HepG2 (cell line): ENCODE results near the gene YJEFN3. TPM values are rescaled to one million over a fixed set of nuclear protein-coding genes. Genes with fewer than 3 reads are reported as not detected.
A peak's percentile ranks its signal among the peaks of the same experiment; 100 is the strongest.

ENCODE experiments used
- ATAC-seq: fragments of 200-7000 bp; cut with Tn5 transposase; 3 replicates; pipeline ENCODE4 v1.9.1; 2020; ENCODE audit warnings: mild to moderate bottlenecking, moderate library complexity
- BruUV-seq: library from RNA; stranded (reverse); fragments of 400-500 nt; replicated peaks from 2 replicates; lab custom pipeline; 2021; lab: Mats Ljungman, UMichigan
- CTCF ChIA-PET: fragments of 300-600 bp; formaldehyde crosslinking; extraction: SDS; loops from one replicate; lab custom pipeline; 2021; ENCODE audit warnings: low total read pairs, inconsistent platforms, low intra/inter-chr PET ratio; lab: Yijun Ruan, JAX
- POLR2A ChIA-PET: fragments of 350-600 bp; sonication (Branson Sonifier 250); formaldehyde crosslinking; loops from one replicate; lab custom pipeline; 2020; ENCODE audit warnings: antibody characterized with exemption, inconsistent platforms; lab: Yijun Ruan, JAX
- DNase-seq: peaks from one replicate; pipeline ENCODE4 v3.0.0-alpha.2; 2015; ENCODE audit warnings: low spot score
- FAIRE-seq: peaks from 3 replicates; lab custom pipeline; 2011; peaks lifted over from hg19 to GRCh38; lab: Jason Lieb, UNC
- H2AFZ ChIP-seq: one replicate; pipeline ENCODE4 v1.6.1; 2011; ENCODE audit warnings: low read length, inconsistent platforms
- H3K27ac ChIP-seq: fragments of 300-600 bp; 3 replicates; pipeline ENCODE4 v1.8.0; 2011; ENCODE audit warnings: mixed run types, mild to moderate bottlenecking, mixed read lengths, low read length, inconsistent platforms; ENCODE audit not compliant: insufficient read depth; ENCODE audit errors: extremely low read length
- H3K27me3 ChIP-seq, 2 experiments: fragments of 200-600 bp in 1 of 2; 2 replicates in 1 of 2; 3 replicates in 1 of 2; pipeline versions ENCODE4 v1.6.0 to v1.8.0; 2011; ENCODE audit warnings: low read length in 2 of 2, mild to moderate bottlenecking in 2 of 2, moderate library complexity in 2 of 2, inconsistent platforms in 1 of 2; ENCODE audit not compliant: insufficient read depth in 2 of 2, control insufficient read depth in 1 of 2
- H3K36me3 ChIP-seq, 2 experiments: fragments of 200-600 bp in 1 of 2; replicated peaks in 1 of 2; 2 replicates in 1 of 2; 3 replicates in 1 of 2; pipeline versions ENCODE4 v1.5.1 to v1.8.0; 2011; ENCODE audit warnings: low read length in 2 of 2, inconsistent platforms in 1 of 2; ENCODE audit not compliant: insufficient read depth in 2 of 2, control insufficient read depth in 1 of 2
- H3K4me1 ChIP-seq: 2 replicates; pipeline ENCODE4 v1.5.1; 2012; ENCODE audit warnings: low read length, inconsistent platforms; ENCODE audit not compliant: insufficient read depth
- H3K4me2 ChIP-seq: 2 replicates; pipeline ENCODE4 v1.6.0; 2011; ENCODE audit warnings: low read depth, low read length, inconsistent platforms
- H3K4me3 ChIP-seq, 3 experiments: fragments of 200-600 bp in 1 of 3; sonication (generic), shearing (Covaris generic) in 1 of 3; replicated peaks in 1 of 3; 2 replicates each; pipeline ENCODE4 v1.5.1; 2011 to 2016; ENCODE audit warnings: low read length in 3 of 3, inconsistent platforms in 2 of 3, low read depth in 2 of 3, mild to moderate bottlenecking in 2 of 3, control low read depth in 1 of 3, mixed read lengths in 1 of 3; ENCODE audit not compliant: insufficient read depth in 1 of 3
- H3K79me2 ChIP-seq: one replicate; pipeline ENCODE4 v1.6.1; 2011; ENCODE audit warnings: low read length, inconsistent platforms; ENCODE audit not compliant: insufficient read depth
- H3K9ac ChIP-seq: 2 replicates; pipeline ENCODE4 v1.6.0; 2011; ENCODE audit warnings: mild to moderate bottlenecking, low read depth, low read length, inconsistent platforms; ENCODE audit not compliant: insufficient read depth
- H3K9me3 ChIP-seq: 2 replicates; pipeline ENCODE4 v1.5.1; 2012; ENCODE audit warnings: mild to moderate bottlenecking, low read length
- H4K20me1 ChIP-seq: 2 replicates; pipeline ENCODE4 v1.6.0; 2011; ENCODE audit warnings: inconsistent platforms, mild to moderate bottlenecking, low read length, moderate library complexity; ENCODE audit not compliant: insufficient read depth
- ZNF10 ChIP-seq: sonication (generic); formaldehyde crosslinking; IDR thresholded peaks from 2 replicates; pipeline ENCODE4 v1.4.0; 2020; ENCODE audit warnings: mild to moderate bottlenecking, low read depth, missing genetic modification reagents, borderline replicate concordance
- ZNF770 ChIP-seq: sonication (generic); formaldehyde crosslinking; IDR thresholded peaks from 2 replicates; pipeline ENCODE4 v1.5.0; 2020; ENCODE audit warnings: mild to moderate bottlenecking, missing genetic modification reagents
- WGBS: methylation state at CpG from one replicate; pipeline ENCODE4 v1.1.6; 2017; ENCODE audit warnings: low lambda C conversion rate; 5-methylcytosine and 5-hydroxymethylcytosine counted together
- in situ Hi-C: cut with HindIII; loops from 2 replicates; pipeline ENCODE4 v1.10.0; 2017; ENCODE audit warnings: low pct_unique_long_range_greater_than_20kb; ENCODE audit not compliant: extremely low pct_ligation_motif_present
- intact Hi-C: fragments of 100-400 bp; cut with micrococcal nuclease; formaldehyde crosslinking; loops from one replicate; pipeline ENCODE4 v1.10.0; 2022; ENCODE audit not compliant: unreplicated experiment
- polyA plus RNA-seq, 8 experiments: library from polyadenylated mRNA; depleted of rRNA in 3 of 8; stranded (reverse) in 7 of 8; unstranded in 1 of 8; fragments of >200 nt; fragmentation: Illumina TruSeq in 4 of 8; extraction: Trizol in 4 of 8; gene quantifications; 2 replicates each; pipeline versions ENCODE4 v1.2.1 to v1.2.3, GENCODE V29; 2011 to 2016; ENCODE audit warnings: low read depth in 4 of 8, missing spikeins in 1 of 8, mixed read lengths in 1 of 8; ENCODE audit not compliant: insufficient read depth in 1 of 8
- total RNA-seq, 5 experiments: library from RNA; depleted of rRNA; stranded (reverse); fragments of >200 nt; fragmentation: Illumina TruSeq; extraction: Trizol; gene quantifications; 2 replicates each; pipeline ENCODE4 v1.2.3, GENCODE V29; 2016; ENCODE audit warnings: low read depth in 1 of 5
- TF ChIP-seq, protein P1 (sequence below): sonication (generic); formaldehyde crosslinking; IDR thresholded peaks from 2 replicates; pipeline ENCODE4 v1.9.0; 2022; ENCODE audit warnings: missing genetic modification reagents, mild to moderate bottlenecking, borderline replicate concordance

YJEFN3 gene
- total and polyA plus RNA-seq, 2 of the 13 experiments (the other 11 are each of a cell fraction or from before 2014, with no cell fraction given), result 0.89 to 4.0 TPM

- 36% methylated on average over 6 of the region's 17 CpGs for WGBS
- no peak for TF ChIP-seq ZNF10 (CRISPR knock-in tag)
- TF ChIP-seq, protein P1, sequence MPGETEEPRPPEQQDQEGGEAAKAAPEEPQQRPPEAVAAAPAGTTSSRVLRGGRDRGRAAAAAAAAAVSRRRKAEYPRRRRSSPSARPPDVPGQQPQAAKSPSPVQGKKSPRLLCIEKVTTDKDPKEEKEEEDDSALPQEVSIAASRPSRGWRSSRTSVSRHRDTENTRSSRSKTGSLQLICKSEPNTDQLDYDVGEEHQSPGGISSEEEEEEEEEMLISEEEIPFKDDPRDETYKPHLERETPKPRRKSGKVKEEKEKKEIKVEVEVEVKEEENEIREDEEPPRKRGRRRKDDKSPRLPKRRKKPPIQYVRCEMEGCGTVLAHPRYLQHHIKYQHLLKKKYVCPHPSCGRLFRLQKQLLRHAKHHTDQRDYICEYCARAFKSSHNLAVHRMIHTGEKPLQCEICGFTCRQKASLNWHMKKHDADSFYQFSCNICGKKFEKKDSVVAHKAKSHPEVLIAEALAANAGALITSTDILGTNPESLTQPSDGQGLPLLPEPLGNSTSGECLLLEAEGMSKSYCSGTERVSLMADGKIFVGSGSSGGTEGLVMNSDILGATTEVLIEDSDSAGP (CRISPR knock-in tag), result 0 out of 2 replicates have a peak, but pooled peaks have one; percentile 10
- peak; percentile 23; the same call in 1 of the 2 replicates for TF ChIP-seq ZNF770 (CRISPR knock-in tag)
- Histone ChIP-seq H3K27me3 (peaks cover 4 to 8% of the 10 kb centered on the region in 2 experiments; a peak in 3 of 5 replicates), H3K9me3 (no peaks in the 10 kb centered on the region), H3K36me3 (no peaks in the 10 kb centered on the region), H4K20me1 (no peaks in the 10 kb centered on the region), H3K4me2 (peak overlapping the region; percentile 55), H3K79me2 (no peaks in the 10 kb centered on the region), H3K4me3 (peak overlapping the region in 1 of 3 experiments; percentile 14; a peak in 1 of 6 replicates), H3K9ac (no peak overlapping the region), H2AFZ (no peak overlapping the region), H3K27ac (no peak overlapping the region), H3K4me1 (peaks cover 24% of the 10 kb centered on the region)
- CTCF ChIA-PET, result interaction anchor here (0.7 kb wide), 1 partner anchor 81 kb away, joined by 3 read pairs; no protein-coding TSS in a partner anchor
- no peak for DNase-seq
- intact Hi-C loops (no loop called here), in situ Hi-C loops (loop anchor here (25.0 kb wide), 1 partner anchor 999 kb away; the partner anchor contains the start of gene ZNF737)
- POLR2A ChIA-PET, result no interaction called here
- no peak for FAIRE-seq
- 0 out of 3 replicates have a peak, but pooled peaks have one; percentile 8 for ATAC-seq
- BruUV-seq, result no TSS peak
Observed at GRCh38 chr19:19563348-19563848, 34.7 kb downstream of the YJEFN3 start.
